GM21526 (cell line): ENCODE data around the gene TNS3.
"Not testable (repeated sequence)": the region's sequence is repeated elsewhere in the genome, so short reads cannot be mapped to it uniquely, and the experiment has no call there.

Experiments
- ATAC-seq: cut with Tn5 transposase; IDR thresholded peaks from one replicate; pipeline ENCODE4 v1.9.1; 2021; ENCODE audit warnings: moderate library complexity; ENCODE audit not compliant: unreplicated experiment, low FRiP score

TNS3 gene

DNA sequence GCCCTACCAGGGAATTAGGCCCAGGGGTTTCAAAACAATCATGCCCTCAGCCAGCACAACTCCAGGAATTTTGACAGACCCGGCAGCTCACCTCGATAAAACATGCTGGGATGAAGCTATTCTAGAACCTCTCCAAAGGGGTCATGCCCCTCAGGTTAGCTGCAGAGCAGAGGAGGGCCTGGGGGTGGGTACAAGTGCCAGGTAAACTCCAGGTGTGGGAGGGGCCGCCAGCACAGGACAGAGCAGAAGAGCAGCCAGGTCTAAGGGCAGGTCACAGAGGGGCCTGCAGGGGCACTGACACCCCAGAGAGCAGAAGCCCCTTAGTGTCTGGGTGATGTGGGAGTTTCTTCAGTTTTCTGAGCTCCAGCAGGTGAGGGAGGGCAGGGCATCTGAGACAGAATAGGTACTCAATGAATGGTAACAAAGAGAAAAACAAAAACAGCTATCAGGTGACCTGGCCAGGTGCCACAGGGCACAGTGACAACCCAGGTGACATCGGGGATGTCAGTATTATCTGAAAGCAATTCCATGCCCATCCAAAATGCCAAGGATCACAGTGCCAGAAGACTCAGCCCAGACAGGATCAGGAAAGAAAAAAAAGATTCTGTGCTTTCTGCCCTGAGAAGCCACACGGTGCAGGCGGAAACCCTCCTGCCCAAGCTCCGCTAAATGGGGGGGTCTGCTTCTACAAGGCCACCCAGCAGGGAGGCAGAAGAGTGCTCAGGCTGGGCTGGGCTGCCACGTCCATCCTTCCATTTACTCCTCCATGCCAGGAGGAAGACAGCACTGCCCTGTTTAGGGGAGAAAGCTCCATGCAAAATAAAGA lies 104.5 kb downstream of the TNS3 start:
- no peak for ATAC-seq

DNA sequence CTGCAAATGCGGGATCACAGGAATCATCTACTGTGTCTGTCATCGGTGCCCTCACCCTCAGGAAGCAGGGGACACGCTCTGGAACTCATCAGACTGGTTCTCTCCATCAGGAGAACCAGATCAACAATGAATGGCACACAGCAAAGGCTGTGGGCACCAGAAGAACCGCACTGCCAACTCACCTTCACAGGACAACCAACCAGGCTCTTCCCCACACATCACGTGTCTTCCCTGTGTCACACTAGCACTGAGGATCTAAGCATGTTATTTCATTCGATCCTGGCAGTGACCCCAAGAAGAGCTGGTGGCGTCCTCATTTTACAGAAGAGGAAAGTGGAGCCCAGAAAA lies 106.1 kb downstream of the TNS3 start:
- no peak for ATAC-seq

DNA sequence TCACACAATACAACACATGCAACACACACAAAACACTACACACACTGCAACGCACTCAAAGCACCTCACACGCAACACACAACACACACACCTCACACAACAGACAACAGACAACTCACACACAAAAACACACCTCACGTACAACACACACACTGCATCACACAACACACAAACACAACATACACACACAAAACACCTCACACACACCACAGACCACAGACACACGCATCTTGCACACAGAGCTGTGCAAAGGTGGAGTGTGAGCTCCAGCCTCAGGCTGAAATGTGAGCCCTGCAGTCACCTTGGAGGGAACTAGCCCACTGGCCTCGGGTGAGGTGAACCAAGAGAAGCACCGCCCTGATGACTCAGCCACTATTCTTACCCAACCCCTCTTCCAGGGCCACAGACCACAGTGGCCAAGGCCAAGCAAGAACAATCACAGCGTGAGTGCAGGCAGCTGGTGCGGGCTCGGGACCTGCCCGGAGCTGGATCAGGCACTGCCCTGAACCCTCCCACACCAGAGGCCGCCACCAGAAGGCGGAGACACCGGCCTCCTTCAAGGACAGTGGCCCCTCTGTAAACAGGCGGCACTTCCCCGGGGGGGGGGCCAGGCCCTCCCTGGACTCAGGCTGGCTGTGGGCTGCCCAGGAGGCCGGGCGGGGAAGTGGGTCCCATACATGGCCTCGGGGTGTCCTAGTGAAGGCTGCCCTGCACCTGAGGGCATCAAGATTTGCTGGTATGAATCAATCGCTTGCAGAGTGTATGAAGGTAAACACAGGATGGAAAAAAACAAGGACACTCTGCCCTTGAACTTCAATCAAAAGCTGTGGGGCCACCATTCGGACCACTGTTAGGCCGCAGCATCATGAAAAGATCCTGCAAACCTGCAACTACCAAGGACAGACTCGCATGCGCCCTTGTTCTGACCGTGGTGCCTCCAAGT lies 106.7 kb downstream of the TNS3 start:
- ATAC-seq = peak; percentile 71

DNA sequence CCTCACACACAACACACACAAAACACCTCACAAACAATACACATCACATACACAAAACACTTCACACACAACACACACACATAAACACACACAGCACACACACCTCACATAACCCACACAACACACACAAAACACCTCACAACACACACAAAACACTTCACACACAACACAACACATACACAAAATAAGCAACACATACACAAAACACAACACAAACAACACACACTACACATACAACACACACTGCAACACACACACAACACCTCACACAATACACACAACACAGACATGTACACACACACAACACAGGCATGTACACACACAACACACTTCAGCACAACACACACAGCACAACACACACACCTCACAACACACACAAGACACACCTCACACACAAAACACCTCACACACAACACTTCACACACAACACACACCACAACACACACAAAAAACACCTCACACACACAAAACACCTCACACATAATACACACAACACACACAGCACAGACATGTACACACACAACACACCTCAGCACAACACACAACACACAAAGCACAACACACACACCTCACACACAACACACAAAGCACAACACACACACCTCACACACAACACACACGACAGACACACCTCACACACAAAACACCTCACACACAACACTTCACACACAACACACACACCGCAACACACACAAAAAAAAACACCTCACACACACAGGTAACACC lies 107.5 kb downstream of the TNS3 start:
- ATAC-seq = no peak

DNA sequence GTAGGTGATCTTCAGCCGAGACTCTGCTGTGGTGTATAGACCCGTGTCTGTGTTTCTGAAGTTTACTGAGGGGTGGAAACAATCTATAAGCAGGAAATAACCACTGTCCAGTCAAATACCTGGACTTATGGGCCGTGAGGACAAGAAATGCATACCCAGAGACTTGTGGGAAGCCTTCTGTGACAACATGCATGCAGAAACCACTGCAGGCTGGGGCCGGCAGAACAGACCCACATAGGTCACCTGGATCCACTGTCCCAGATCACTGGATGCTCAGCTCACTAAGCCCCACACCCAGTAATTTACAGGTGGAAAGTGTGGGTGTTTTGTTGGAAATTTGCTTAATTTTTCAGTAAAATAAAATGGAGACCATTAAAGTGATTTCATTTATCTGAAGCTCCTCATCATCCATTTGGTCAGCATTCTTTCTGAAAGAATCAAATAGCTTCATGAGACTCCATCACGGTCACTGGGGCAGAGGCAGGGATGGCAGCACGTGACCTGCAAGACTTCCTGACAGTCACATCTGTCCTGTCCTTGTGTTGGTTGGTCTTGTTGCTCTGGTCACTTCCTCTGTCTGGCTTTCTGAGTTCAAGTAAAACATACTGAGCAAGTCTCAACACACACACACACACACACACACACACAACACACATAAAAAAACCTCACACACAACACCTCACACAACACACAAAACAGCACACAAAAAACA lies 108.3 kb downstream of the TNS3 start:
- ATAC-seq = no peak

DNA sequence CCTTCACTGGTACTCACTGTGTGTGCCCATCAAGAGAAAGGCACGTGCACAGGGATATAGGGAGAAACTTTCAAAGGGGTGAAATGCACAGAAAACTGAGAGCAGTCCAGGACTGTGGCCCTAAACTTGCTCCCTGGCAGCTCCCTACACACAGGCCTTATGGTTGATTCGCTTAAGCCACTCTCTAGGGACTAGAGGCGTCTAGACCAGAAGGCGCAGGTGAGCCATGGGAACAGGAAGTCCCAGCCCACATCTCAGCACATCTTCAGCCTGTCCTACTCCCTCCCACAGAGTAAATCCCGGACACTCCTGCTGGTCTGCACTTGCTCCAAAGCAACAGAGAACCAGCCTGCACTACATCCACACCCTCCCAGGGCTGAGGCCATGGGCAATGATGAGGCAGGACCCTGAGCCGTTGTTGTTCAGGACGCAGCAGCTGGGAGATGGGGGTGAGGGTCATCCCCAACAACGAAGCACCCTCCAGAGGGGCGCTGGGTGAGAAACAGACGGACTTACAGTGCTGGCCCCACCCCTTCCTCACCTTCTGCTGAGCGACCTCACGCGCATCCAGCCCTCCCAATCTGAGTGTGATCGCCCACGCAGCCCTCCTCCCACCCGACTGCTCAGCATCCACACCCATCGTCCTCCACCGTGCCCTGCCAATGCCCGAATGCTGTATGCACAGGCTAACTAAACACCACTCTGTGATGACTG lies 109.3 kb downstream of the TNS3 start:
- ATAC-seq = no peak

DNA sequence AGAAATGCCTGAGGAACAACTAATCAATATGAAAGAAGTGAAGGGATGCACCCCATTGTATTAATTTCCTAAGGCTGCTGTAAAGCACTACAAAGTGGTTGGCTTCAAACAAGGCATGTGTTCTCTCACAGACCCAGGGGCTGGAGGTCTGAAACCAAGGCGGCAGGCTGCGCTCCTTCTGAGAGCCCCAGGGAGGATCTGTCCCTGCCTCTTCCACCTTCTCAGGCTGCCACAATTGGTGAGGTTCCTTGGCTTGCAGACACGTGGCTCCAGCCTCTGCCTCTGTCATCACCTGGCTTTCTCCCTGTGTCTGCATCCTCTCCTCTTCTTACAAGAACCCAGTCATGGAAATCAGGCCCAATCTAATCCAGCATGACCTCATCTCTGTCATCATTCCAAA lies 110.1 kb downstream of the TNS3 start:
- no peak for ATAC-seq

DNA sequence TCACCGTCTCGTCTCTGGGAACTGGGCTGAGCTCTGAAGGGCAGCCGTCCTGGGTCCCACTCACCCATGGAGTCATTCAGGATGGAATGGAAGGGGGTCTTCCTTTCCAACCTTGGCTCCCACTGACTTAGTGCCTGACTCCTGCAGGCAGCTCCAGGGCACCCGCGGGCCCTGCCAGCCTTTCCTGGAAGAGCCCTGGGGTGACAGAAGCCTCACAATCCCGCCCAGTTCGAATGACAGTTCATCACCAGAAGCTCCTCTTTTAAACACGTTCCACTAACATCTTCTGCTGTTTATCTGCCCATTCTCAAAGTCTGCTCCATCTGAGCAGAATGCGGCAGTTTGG lies 110.6 kb downstream of the TNS3 start:
- ATAC-seq = no peak

DNA sequence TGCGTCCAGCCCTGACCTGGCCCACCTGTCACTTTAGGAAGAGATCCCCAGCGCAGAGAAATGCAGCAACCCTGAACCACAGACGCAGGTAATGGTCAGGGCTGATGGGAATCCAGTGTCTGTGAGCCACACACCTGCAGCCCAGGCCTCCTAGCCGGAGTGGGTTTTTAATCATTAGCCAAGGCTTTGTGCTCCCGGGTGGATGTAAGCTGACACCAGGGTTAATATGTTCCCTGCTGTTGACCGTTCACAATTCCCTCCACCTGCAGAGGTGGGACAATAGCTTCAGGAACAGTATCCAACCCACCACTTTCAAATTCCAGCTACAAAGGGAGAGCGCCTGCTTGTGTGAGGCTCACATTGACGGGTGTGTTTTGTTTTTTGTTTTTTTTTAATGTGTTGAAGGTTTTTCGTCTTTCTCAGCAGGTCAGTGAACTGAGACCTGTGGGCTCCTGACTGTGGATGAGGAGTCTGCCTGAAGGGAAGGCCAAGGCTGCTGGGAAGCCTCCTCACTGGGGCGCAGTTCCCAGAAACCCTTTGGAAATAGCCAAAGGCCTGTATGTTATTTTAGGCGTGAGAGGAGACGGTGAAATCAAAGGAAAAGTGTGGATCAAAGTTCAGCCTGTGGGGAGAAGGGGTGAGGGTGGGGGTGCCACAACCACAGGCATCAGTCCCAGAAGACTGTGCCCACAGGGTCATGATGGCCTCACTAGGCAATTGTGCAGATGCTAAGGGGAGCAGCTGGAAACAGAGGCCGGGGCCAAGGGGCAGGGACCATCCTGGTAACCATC lies 111.1 kb downstream of the TNS3 start:
- no peak for ATAC-seq

DNA sequence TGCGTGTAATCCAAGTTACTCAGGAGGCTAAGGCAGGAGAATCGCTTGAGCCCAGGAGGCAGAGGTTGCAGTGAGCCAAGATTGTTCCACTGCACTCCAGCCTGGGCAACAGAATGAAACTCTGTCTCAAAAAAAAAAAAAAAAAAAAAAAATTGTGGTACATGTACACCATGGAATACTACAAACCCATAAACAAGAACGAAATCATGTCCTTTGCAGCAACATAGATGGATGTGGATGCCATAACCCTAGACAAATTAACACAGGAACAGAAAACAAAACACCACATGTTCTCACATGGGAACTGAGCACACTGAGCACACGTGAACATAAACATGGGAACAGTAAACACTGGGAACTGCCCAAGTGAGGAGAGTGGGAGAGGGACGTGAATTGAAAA lies 112.1 kb downstream of the TNS3 start:
- not testable (repeated sequence) for ATAC-seq

DNA sequence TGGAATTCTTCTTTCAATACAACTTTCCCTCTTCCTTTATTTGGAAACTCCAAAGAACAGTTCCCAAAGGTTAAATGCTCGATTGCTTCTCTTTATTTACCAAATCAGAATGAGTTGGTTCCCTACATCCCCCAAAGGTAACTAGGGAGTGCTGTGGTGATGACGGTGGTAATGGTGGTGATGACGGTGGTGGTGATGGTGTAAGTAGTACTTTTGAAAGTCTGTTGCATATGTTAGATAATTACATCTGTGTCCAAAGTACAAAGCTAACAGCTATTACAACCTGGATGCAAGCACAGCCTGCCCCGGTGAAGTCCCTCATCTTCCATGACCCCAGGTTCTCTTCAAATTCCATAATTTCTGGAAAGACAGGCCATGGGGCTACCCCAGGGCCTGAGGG lies 115.1 kb downstream of the TNS3 start:
- ATAC-seq = no peak

DNA sequence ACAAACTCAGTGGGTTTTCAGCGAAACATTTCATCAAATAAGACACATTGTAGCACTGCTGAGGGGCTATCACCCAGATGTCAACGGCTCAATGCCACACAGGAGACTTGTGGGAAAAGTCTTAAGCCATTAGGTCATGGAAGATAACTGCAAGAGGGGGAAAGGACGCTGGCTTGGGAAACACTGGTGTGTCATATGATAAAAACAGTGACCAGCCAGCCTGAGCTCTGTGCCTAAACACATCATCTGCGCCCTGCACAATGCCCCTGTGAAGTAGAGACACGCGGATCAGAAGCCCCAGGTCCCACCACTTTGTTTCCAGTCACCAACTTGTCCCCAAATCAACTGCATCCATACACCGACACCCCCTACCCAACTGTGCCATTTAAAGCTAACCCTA lies 116.7 kb downstream of the TNS3 start:
- no peak for ATAC-seq

DNA sequence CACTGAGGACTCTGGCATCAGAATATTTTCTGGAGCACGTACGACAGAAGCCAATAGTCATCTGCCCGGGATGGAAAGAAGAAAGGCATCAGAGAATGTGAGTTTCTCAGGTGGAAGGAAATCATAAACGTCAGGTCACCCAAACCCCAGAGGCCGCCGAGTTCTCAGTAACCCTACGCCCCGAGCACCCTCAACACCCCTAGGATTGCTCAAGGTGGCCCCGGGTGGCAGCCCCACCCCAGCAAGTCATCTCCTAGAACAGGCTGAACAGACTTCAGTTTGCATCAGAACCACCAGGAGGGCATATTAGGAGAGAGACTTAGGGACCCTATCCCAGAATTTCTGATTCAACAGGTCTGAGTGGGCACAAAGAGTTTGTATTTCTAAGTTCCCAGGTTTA lies 117.6 kb downstream of the TNS3 start:
- ATAC-seq = no peak

DNA sequence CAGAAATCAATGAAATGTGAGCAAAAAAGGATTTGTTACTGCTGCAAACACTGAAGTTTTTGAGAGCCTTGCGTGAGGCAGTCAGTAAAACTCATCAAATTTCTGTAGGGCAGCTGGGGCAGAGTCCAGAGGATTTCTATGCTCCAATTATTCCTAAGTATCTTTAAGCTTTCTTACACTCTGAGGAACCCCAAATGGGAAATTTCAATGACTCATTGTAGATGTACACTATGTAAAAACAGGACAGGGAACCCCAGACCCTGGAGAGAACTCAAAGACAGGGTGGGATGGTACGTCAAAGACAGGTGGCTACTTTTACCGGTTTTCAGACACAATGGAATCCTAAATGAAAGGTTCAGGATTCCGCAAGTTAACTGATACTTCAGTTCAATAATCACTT lies 120.2 kb downstream of the TNS3 start:
- no peak for ATAC-seq

DNA sequence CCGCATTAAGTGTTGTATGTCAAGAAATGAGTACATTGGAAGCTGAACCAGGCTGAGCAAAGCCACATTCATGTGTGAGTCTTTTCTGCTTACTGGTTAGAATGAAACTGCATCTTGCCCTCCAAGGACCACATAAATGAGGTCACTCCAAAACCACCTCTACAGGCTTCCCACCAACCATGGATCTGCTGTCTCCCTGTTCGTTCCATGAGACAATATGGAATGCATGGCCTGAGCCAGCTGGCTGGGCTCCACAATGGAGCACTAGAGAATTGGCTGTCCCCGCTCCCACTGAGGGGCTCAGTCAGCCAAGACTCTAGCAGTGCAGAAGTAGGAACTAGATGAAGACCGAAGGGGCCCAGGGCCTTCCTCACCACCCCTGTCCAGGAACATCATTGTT lies 120.8 kb downstream of the TNS3 start:
- ATAC-seq = no peak

DNA sequence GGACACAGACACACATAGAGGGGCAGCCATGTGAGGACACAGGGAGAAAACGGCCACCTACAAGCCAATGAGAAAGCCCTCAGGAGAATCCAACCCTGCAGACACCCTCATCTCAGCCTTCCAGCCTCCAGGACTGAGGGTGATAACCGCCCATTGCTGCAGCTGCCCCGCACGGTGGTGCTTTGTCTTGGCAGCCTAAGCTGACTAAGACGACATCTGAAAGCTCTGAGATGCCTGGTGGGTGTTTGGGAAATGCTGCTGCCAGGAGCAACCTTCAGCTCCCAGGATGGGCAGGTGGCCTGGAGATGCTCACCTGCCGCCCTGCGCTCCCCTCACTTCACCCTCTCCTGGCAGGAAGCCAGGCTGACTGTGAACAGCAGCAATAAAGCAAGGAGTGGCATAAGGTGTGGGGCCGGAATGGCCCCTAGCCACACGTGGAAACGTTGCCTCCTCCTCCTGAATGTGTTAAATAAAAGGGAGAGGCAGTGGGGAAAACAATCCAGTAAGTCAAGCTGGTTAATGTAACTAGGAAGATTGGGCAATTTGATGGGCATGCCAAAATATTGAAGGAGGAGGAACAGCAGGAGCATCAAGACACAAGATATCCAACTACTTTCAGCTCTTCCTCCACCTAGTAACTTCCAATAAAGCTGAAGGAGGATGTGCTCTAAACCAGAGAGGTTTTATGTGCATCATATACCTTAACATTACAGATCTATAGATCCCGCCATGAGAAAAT lies 121.5 kb downstream of the TNS3 start:
- no peak for ATAC-seq

DNA sequence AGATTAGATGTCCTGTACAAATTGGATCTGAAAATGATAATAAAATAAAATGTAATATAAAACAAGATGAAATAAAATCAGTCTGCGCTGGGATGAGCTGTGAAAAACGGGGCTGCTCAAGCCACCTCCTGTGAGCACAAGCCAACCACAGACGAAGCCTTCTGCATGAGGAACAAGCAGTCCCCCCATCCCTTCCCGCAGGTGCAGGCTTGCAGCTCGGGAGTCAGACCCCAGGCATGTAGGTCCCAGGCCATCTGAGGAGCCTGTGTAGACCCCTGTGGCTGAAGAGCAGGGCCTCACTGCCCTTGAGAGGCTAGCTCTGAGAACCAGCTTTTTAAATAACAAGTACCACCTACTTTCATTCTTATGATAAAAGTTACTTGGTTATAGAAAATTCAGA lies 123.4 kb downstream of the TNS3 start:
- ATAC-seq = no peak

DNA sequence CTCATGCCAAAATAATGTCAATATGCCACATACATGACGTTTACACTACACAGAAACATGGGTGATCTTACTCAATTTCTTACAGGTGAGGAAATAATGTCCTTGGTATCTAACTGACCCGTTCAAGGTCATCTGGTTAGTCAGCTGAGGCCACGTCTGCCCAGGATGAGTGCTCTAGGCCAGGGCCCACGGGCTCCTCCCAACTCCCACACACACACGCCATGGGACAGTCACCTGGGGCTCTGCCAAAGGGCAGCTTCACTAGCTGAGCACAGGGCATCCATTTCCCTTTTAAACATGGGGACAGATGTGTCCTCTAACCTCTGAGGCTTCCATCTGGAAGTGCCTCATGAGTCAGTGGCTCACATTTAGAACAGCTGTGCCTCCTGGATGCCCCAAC lies 123.9 kb downstream of the TNS3 start:
- no peak for ATAC-seq
